Activated CD4-positive, alpha-beta T cell treated with anti-CD3 and anti-CD28 coated beads for 24 hours (primary cell): Measurements from ENCODE around the gene CHERP.
"Not testable (repeated sequence)": the region's sequence is repeated elsewhere in the genome, so short reads cannot be mapped to it uniquely, and the experiment has no call there.

Experiments
- DNase-seq, 2 donors: peaks; one replicate each; pipeline ENCODE4 v3.0.0-alpha.2; 2020; ENCODE audit warnings: low read depth in 2 of 2

Gene CHERP

DNA sequence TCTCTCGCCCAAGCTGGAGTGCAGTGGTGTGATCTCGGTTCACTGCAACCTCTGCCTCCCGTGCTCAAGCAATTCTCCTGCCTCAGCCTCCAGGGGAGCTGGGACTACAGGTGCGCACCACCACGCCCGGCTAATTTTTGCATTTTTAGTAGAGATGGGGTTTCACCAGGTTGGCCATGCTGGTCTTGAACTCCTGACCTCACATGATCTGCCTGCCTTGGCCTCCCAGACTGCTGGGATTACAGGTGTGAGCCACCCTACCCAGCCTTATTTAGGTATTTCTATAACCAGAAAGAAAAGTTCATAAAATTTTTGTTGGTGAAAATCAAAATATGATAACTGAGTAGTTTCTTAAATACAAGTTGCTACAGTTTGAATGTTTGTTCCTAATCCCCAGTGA lies 1.5 kb upstream of the CHERP start:
- DNase-seq = not testable (repeated sequence)

DNA sequence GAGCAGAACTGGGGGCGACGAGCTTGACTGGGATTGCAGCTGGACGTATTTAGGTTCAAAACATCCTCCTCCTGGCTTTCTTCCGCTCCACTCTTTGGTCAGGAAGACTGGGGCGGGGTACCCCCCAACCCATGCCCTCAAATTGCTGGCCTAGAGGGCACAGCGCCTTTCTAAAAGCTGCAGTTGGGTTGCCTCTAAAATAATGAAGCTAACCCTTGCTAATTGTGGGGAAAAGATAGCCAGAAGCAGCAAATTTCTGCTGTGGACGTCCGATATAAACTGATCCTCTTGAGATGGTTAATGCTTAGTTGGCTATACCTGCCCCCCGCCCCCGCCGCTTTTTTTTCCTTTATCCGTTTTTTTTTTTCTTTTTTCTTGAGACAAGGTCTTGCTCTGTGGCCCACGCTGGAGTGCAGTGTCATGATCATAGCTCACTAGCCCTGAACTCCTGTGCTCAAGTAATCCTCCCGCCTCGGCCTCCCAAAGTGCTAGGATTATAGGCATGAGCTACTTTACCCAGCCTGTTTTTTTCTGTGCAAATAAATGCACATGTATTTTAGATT lies 754 bp upstream of the CHERP start:
- DNase-seq = no peak

DNA sequence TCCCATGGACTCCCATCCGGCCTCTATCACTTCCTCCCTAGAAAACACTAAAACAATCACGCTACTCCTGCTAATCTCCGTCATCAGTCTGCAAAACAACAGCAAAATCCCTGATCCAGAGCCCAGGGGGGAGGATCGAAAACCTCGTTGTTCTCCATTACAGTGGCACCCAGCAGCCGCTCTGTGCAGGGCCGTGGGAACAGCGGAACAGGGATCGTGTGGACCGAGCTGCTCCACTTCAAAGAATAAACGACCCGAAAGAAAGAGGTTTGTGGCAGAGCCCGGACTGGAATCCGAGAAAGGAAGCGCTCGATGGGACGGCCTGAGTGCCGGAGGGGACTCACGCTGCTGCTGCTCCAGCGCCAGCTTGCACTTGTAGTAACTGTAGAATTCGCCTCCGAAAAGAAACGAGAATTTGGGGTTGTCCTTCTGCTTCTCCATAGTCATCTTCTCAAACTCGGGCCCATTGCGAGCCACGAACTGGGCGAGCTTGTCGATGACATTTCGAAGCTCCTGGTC lies 652 bp downstream of the CHERP start:
- no peak for DNase-seq

DNA sequence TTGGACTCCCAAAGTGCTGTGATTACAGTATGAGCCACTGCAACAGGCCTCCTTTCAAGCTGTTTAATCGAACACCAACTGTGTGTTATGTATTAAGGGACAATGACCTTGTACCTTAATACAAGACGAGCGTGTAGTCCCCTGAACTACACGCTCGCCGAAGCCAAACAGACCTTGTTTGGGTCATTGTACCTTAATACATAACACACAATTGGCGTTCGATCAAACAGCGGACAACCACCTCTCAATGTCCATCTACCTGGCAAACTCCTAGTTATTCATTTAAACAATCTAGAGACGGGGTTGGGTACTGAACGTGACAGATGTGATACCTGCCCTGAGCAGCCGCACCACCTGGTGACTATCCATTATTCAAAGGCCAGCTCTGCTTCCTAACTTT lies 1.3 kb downstream of the CHERP start:
- no peak for DNase-seq

DNA sequence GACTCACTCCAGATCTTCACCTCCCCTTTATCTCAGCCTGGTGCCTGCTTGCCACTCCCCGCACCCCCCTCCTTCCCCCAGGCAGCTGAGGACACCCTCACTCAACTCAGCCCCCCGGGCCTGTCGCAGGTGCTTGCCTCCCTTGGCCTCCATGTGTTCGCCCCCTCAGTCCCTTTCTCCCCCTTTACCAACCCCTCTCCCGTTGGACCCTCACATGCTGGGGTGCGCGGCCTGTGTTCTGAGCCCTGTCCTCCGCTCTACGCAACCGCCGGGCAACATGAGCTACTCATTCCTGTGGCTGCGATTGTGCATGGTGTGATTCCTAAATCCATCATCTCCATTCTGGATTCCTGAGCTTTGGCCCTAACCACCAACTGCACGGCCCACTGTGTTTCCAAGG lies 5.1 kb downstream of the CHERP start:
- DNase-seq = no peak

DNA sequence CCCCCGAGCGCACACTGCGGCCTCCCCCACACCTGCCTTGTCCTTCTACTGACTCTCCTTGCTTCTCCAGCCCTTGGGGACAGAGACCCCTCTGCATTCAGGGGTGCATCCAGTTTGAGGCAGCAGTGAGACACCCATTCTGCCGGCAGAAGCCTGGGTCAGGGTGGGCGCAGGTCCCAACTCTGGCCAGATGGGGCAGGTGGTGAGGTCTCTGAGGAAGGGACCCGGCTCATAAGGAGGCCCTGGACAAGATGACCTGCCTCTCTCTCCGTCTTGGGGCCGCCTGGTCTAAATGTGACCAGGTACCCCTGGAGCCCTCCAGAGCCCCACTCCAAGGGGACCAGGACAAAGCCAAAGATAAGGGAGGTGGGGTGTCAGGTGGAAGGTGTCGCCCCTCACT lies 6.1 kb downstream of the CHERP start:
- no peak for DNase-seq

DNA sequence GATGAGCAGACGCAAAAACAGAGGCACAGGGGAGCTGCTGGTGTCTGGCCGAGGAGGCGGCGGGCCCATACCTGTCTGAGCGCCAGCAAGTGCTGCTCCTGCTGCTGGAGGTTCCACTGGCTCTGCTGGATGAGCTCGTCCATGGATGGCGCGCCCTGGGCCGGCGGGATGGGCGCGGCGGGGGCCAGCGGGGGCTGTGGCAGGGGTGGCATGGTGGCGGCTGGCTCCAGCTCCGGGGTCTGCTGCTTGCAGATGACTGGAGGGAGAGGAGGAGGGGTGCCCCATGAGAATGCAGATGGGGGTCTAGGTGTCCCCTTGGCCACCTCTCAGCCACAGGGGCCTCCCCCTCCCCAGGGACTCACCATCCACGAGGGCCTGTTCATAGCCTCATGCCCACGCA lies 6.9 kb downstream of the CHERP start:
- DNase-seq = no peak

DNA sequence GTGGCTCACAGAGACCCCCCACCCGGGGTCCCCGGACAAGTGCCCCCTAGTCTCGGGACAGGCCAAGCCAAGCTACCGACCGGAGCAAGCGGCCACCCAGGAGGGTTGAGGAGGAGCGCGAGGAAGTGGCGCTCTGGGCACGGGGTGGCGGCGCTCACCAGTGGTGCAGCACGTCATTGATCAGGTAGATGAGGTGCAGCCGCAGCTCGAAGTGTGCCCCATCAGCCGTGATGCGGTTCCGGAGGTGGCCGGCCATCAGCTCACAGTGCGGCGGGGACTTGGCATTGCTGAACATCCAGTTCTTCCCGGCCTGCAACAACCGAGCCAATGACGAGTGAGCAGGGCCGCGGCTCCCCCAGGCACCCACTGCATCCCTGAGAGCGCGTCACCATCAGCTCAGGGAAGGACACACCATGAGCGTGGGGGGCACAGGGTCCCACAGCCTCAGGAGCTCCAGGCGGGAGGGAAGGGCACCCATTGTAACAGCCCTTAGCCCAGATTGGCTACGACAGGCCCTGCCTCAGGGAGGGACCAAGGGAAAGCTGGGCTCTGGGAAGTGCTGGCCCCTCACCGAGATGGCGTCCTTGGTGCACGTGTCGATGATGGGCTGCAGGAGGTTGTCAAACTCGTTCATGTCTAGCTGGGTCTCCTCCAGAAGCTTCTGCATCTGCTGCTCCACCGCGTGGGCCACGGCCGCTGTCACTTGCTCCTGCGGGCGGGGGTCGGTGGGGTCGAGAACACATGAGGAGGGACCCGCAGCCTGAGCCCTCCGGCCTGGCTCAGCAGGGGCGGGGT lies 9.6 kb downstream of the CHERP start:
- DNase-seq = no peak

DNA sequence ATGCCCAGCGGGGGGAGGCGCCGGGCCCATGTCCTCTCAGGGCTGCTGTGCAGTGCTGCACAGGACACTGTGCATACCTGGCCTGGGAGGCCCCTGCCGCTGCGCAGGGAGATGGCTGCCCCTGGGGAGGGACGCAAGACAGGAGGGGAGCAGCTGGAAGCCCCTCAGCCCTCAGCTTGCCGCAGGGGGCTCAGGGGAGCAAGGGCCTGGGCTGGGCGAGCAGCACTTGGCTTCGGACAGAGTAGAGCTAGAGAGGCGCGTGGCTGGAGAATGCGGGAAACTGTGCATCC lies 10.9 kb downstream of the CHERP start:
- DNase-seq = no peak

DNA sequence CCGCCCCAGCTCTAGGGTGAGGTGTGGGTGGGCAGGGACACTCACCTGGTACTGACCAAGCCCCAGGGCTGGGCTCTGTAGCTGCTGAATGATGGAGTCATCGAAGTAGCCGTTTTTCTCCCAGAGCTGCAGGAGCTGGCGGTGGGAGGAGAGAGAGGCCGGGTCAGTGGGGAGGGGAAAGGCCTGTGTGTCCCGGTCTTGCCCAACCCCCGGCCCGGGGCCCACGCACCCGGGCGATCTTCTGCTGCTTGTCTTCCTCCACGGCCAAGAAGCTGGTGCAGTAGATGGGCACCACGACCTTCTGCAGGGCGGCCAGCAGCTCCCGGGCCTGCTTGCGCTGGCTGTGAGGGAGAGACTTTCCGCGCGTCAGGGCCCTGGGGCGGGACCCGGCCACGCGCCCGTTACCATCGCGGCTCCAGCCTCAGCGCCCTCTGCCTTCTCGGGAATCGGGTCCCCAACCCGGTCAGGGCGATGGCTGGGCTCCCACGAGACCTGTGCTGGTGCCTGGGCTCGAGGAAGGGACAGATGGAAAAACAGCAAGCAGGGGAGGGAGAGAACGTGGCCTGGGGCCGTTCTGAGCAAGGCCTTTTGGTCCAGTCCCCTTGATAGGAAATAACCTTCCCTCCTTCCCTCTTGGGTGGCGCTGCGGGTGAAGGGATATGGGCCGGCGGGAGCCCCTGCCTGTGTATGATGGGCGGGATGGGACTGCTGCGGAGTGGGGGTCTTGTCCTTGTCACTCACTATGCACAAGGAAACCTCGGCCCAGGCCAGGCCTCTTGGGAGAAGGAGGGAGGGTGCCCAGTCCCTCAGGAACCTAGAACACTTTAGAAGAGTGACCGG lies 11.5 kb downstream of the CHERP start:
- no peak for DNase-seq

DNA sequence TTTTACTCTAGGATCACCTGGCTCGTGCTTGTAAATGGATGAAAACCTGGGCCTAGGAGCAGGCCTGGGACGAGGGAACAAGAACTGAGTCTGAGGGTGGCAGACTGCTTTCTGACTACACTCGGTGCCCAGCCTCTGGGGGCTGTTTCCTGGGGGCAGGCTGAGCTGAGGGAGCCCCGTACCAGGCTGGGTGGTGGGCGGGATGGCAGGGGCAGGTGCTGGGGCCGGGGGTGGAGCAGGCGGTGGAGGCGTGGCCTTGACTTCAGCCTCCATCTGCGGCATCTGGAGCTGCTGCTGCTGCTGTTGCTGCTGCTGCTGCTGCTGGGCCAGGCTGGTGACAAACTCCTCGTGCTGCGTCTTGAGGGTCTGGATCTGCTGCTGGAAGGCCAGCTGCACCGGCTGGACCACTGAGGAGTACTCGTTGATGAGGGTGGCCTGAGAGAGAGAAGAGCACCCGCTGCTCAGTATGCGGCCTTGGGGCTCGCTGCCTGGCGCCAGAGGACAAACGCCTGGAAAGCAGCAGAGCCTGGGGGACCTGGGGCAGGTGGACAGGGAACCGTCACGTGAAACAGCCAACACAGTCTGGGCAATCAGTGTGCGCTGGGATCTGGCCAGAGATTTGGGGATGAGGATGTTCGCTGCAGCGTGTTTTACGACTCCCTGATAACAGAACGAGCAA lies 12.6 kb downstream of the CHERP start:
- no peak for DNase-seq

DNA sequence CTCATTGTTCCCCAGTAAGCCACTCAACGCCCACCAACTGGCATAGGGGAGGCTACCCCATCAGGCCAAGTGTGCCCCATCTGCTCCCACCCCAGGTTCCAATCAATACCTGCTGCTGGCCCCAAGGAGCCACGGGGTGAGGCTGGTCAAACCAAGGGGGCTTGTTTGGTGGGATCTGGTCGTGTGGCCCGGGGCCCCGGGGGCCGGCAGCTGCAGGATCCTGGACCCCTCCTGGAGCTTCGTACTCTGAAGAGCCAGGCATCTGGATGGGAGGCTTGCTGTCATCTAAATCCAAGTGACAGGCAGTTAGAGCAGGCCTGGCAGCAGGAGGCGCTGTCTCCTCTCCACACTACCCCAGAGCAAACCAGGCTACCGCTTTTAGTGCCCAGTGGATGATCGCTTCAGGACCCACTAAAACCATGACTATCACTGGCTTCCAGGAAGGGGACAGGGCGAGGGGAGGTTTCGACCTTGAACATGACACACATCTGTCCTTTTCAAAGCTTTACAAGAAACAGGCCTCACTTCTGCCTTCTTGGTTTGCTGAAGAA lies 14.2 kb downstream of the CHERP start:
- DNase-seq = no peak

DNA sequence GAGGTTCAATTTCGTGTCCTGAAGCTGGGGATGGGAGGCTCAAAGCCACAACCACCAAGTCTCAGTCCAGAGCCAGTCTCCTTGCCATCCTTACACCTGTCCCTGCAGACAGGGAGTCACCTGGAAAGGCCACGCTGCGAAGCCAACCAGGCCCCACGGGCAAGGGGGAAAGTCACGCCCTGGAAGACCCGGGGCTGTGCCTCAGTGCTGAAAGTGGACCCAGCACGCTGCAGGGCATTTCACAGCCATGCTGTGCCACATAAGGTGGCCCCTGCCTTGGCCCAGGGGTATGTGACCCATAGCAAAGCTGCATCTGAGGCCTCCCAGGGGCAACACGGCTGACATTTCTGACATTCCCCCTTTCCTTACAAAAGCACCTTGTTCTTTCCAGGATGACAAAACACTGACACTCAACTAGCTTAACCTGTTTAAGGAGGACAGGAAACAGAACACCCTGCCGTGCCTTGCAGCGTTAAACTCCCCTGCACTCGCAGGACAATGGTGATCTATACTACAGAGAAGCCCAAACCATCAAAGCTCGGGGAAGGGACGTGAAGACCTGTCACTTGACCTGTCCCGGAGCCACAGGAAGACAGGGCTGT lies 14.8 kb downstream of the CHERP start:
- no peak for DNase-seq

DNA sequence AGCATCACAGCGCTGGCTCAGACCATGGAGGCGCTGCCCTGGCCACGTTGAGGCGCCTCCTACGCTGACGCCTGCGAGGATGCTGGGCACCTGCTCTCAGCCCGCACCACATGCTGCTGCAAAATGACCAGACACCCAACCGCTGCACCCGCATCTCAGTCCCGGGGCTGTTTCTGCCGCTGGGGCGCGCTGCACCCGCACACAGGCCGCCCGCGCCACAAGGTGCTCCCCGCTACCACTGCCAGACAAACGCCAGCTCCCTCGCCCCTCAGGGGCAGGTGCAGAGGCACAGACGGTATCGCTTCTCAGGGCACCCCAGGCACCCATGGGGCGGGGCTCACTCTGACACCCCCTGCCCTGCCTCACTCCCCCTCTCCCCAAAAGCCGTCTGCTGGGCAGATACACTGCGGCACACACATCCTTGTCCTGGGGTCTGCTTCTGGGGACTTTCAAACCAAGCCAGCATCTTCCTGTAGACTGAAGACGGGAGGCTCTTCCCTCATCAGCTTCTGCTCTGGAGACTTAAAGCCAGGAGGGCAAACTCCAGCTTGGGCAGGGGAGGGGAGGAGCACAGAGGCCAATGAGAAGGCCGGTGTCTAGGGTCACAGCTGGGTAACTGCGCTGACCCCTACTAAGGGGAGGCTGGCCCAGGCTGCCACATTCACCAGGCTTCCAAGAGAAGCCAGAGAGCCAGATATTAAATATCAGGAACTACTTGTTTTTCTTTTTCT lies 16.3 kb downstream of the CHERP start:
- no peak for DNase-seq

DNA sequence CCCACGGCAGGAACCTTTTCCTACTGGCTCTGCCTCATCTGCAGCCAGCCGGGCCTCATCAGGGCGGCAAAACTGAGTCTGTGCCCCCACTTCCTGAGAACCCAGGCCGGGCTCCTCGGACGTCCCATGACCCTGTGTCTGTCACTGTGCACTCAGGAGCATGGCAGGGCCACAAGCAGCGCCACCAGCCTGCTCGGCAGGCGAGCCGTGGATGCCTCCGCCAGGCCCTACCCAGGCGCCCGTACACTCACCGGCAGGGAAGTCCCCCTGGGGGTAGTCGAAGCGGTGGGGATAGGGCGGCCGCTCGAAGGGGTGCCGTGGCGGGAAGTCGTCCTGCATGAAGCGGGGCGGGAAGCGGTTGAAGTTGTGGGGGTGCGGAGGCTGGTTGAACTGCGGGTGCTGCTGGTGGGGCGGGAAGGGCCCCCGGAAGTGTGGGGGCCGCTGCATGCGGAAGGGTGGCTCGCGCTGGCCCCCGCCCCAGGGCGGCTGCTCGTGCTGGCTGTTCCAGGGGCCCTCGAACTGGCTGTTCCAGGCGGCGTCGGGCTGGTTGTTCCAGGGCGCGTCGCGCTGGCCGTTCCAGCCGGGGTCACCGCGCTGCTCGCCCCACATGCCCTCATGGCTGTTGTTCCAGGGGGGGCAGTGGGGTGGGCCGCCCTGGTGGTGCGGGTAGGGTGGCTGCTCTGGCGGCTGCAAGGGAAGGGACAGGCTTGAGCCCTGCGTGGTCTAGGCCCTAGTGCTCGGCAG lies 17.1 kb downstream of the CHERP start:
- DNase-seq = no peak

DNA sequence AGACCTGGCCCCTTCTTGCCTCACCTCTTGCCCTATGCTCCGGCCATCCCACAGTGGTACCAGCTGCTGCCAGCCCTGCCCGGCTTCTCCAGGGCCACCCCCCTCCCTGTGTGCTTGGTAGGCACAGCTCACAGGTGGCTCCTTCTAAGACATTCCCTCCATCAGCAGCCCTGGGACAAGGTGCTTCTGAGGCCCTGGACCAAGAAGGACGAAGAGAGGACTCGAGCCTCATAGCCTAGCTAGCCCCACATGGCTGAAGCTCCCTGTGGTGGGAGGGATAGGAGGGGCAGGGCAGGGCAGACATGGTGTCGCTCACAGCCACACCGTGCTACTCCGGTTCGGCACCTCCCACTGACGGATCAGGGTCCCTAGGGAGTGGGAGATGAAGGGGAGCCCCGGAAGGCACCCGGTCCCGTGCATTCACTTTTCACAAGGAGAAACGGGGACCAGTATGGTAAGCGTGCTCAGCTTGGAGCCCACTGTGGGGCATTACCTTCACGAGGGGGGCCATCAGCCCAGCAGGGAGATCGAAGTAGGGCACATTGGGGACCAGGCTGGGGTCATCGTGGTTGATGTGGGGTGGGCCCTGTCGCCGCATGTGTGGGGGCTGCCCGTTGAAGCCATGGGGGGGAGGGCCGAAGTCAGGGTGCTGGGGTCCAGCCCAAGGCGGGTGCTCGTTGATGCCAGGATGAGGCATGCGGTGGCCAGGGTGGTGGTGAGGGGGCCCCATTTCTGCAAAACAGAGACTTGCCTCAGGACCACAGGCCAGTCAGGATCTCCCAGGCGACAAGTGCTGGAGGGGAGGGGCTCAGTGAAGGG lies 19.5 kb downstream of the CHERP start:
- no peak for DNase-seq

DNA sequence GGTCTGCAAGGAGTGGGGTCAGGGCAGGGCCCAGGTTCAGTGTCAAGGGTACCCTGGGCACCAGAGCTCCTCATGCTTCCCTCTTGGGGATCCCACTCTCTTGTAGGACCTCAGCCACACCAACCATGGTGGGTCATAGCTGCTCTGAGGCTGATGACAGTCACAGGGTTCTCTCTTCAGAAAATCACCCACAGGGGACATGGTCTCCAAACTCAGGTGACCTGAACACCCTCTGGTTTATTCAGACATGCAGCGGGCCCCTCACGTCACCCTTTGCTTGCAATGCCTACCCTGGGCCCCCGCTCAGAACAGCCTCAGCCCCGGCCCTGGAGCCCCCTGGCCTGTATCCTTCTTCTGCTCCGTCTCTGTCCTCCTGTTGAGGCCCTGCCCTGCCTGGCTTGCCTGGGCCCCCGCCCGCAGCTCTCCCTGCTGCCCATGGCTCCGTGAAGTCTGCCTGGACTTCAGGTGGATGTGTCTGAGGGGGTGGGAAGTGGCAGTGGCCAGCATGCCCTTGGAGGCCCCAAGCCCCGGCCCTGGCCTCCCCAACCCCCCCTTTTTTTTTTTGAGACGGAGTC lies 20.4 kb downstream of the CHERP start:
- DNase-seq = no peak

DNA sequence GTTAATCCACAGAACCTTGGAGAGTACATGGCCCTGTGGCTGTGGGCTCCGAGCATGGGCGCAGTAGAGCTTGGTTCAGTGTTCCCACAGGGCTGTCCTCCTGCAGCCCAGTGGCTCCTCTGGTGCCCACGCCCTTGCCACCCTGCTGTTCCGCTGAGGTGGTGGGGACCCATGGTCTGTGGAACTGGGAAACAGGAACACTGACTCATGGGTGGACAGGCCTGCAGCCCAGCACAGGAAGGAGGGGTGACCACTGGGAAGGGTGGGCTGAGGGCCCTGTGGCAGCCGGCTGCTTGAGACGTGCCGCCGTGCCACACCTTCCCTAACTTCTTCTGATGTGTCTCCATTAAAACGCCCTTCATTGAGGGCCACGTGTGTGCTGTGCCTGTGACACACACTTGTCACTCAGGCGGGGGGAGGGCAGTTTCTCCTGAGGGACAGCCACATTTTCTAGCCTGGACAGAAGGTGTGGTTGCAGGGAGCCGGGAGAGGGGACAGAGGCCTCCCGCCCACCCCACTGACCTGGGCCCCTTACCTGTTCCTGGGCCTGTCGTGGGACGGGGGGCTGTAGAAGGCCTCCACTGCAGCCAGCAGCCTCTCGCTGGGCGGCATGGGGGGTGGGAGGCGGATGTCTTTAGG lies 21.1 kb downstream of the CHERP start:
- no peak for DNase-seq
